Astrocyte of the spinal cord (primary cell): ENCODE measurements around the gene PLA2G15.

Source experiments
- DNase-seq: peaks from one replicate; pipeline ENCODE4 v3.0.0; 2011; ENCODE audit warnings: low read depth, low spot score
- H3K4me3 ChIP-seq: 2 replicates; pipeline ENCODE4 v1.5.1; 2011; ENCODE audit warnings: low read depth, mild to moderate bottlenecking, low read length, moderate library complexity
- CTCF ChIP-seq: IDR thresholded peaks from 2 replicates; pipeline ENCODE4 v1.5.1; 2012; ENCODE audit warnings: low read depth, mild to moderate bottlenecking, low read length, inconsistent platforms
- in situ Hi-C: cut with HindIII; loops from 2 replicates; pipeline ENCODE4 v1.10.0; 2017; ENCODE audit warnings: low sequenced_read_pairs

The PLA2G15 gene

GRCh38 chr16:68269793-68270192, 24.6 kb downstream of the PLA2G15 start:
- no peak for DNase-seq
- H3K4me3 ChIP-seq = no peak overlapping the region
- in situ Hi-C loops = no loop called here
- no peak for TF ChIP-seq CTCF

- DNase-seq = no peak
- in situ Hi-C loops = no loop called here
- no peak for TF ChIP-seq CTCF
- H3K4me3 ChIP-seq = no peak overlapping the region
Measured at GRCh38 chr16:68270353-68270752, 25.2 kb downstream of the PLA2G15 start.

- H3K4me3 ChIP-seq = no peak overlapping the region
- no peak for TF ChIP-seq CTCF
- no peak for DNase-seq
- in situ Hi-C loops = no loop called here
Measured at GRCh38 chr16:68272507-68273209, 27.5 kb downstream of the PLA2G15 start.

GRCh38 chr16:68273459-68273858, 28.3 kb downstream of the PLA2G15 start:
- H3K4me3 ChIP-seq = no peak overlapping the region
- in situ Hi-C loops = no loop called here
- no peak for TF ChIP-seq CTCF
- no peak for DNase-seq

GRCh38 chr16:68273896-68274295, 28.7 kb downstream of the PLA2G15 start:
- no peak for TF ChIP-seq CTCF
- no peak for DNase-seq
- in situ Hi-C loops = no loop called here
- H3K4me3 ChIP-seq = no peak overlapping the region

GRCh38 chr16:68274441-68274840, 29.3 kb downstream of the PLA2G15 start:
- TF ChIP-seq CTCF = no peak
- H3K4me3 ChIP-seq = no peak overlapping the region
- in situ Hi-C loops = no loop called here
- DNase-seq = no peak
